Panc1 (cell line): ENCODE measurements around the gene SOX5. TPM values are rescaled to one million over a fixed set of nuclear protein-coding genes. Genes with fewer than 3 reads are reported as not detected.

Experiments
- ATAC-seq: fragments of 200-7000 bp; cut with Tn5 transposase; 2 replicates; pipeline ENCODE4 v1.9.1; 2020; ENCODE audit warnings: mild to moderate bottlenecking, moderate library complexity
- BruUV-seq: library from RNA; stranded (reverse); fragments of 400-500 nt; replicated peaks from 2 replicates; lab custom pipeline; 2021; lab: Mats Ljungman, UMichigan
- CTCF ChIA-PET: fragments of 300-600 bp; sonication (Branson Sonifier 250); formaldehyde crosslinking; loops from one replicate; lab custom pipeline; 2022; ENCODE audit warnings: antibody characterized with exemption; lab: Charles Lee
- POLR2A ChIA-PET: fragments of 300-600 bp; sonication (Branson Sonifier 250); formaldehyde crosslinking; loops from one replicate; lab custom pipeline; 2022; ENCODE audit warnings: antibody characterized with exemption; lab: Charles Lee
- DNase-seq: peaks from one replicate; pipeline ENCODE4 v3.0.0-alpha.2; 2010; ENCODE audit warnings: low read depth, low spot score
- H3K27ac ChIP-seq: 2 replicates; pipeline ENCODE4 v1.5.1; 2011; ENCODE audit warnings: mild to moderate bottlenecking, low read length, inconsistent platforms
- H3K27me3 ChIP-seq: fragments of 200-500 bp; sonication (Bioruptor generic); 2 replicates; pipeline ENCODE4 v1.6.0; 2014; ENCODE audit warnings: low read length, inconsistent platforms; ENCODE audit not compliant: control insufficient read depth, insufficient read depth
- H3K36me3 ChIP-seq: fragments of 200-500 bp; sonication (Bioruptor generic); 2 replicates; pipeline ENCODE4 v1.5.1; 2014; ENCODE audit warnings: inconsistent platforms, mild to moderate bottlenecking, low read length, moderate library complexity; ENCODE audit not compliant: control insufficient read depth, insufficient read depth
- H3K4me1 ChIP-seq: 2 replicates; pipeline ENCODE4 v1.5.1; 2011; ENCODE audit warnings: inconsistent platforms, mild to moderate bottlenecking, low read length, moderate library complexity; ENCODE audit not compliant: control insufficient read depth, insufficient read depth
- H3K4me3 ChIP-seq, 2 experiments: 2 replicates each; pipeline ENCODE4 v1.5.1; 2011 to 2012; ENCODE audit warnings: low read depth in 2 of 2, low read length in 2 of 2, mild to moderate bottlenecking in 2 of 2, inconsistent platforms in 1 of 2, moderate library complexity in 1 of 2
- H3K9me3 ChIP-seq: fragments of 200-500 bp; sonication (Bioruptor generic); 2 replicates; pipeline ENCODE4 v1.5.1; 2014; ENCODE audit warnings: low read depth, mild to moderate bottlenecking, inconsistent platforms, low read length, moderate library complexity; ENCODE audit not compliant: control insufficient read depth, insufficient read depth
- CTCF ChIP-seq: fragments of 450-650 bp; IDR thresholded peaks from 2 replicates; pipeline ENCODE4 v1.5.1; 2017; ENCODE audit warnings: mild to moderate bottlenecking
- POLR2AphosphoS5 ChIP-seq: IDR thresholded peaks from 2 replicates; pipeline ENCODE4 v1.6.1; 2012; ENCODE audit warnings: mild to moderate bottlenecking, low read depth, low read length, moderate library complexity
- SIN3A ChIP-seq: IDR thresholded peaks from 2 replicates; pipeline ENCODE4 v1.6.1; 2012; ENCODE audit warnings: low read depth, mild to moderate bottlenecking, low read length, moderate library complexity, borderline replicate concordance; ENCODE audit not compliant: insufficient read depth
- TCF7L2 ChIP-seq: IDR thresholded peaks from 2 replicates; pipeline ENCODE4 v1.6.1; 2011; ENCODE audit warnings: mild to moderate bottlenecking, low read depth, low read length, inconsistent platforms
- in situ Hi-C: cut with HindIII; loops from 2 replicates; pipeline ENCODE4 v1.10.0; 2016; ENCODE audit warnings: low sequenced_read_pairs, low pct_unique_long_range_greater_than_20kb
- intact Hi-C: fragments of 100-400 bp; cut with micrococcal nuclease; formaldehyde crosslinking; loops from one replicate; pipeline ENCODE4 v1.10.0; 2022; ENCODE audit not compliant: unreplicated experiment
- total RNA-seq: library from RNA; stranded (reverse); gene quantifications from one replicate; pipeline ENCODE4 v1.2.1, GENCODE V29; 2021; ENCODE audit not compliant: unreplicated experiment
- TF ChIP-seq, protein P1 (sequence below), 2 experiments: IDR thresholded peaks; 2 replicates each; pipeline ENCODE4 v1.6.1; 2011 to 2012; ENCODE audit warnings: low read depth in 2 of 2, control low read depth in 1 of 2, low read length in 1 of 2, mild to moderate bottlenecking in 1 of 2, moderate library complexity in 1 of 2; ENCODE audit not compliant: insufficient read depth in 1 of 2

The SOX5 gene
- total RNA-seq, 1 experiment from 2014 or later = 0.23 TPM

DNA sequence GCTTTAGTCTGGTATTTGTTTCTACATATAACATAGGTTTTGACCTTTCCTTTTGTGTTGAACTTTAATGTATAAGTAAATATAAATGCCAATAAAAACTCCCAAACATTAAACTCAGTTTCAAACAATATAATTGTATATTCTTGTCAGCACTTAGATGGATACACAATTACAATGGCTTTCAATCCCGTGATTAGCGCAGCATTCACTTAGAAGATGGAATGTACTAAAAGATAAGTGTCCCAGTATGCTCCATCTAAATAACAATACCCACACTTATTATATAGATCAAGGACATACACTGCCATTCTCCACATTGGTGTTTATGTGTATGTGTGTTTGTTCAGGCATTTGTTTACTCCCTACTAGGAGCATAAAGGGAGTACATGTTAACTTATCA lies 193.1 kb downstream of the SOX5 start:
- TF ChIP-seq POLR2AphosphoS5 = no peak
- TF ChIP-seq CTCF = no peak
- no peak for TF ChIP-seq TCF7L2
- in situ Hi-C loops = no loop called here
- intact Hi-C loops = no loop called here
- POLR2A ChIA-PET = no interaction called here
- no peaks in the 10 kb centered on the region for H3K9me3 ChIP-seq
- H3K27me3 ChIP-seq = no peaks in the 10 kb centered on the region
- H3K36me3 ChIP-seq = no peaks in the 10 kb centered on the region
- no peak for ATAC-seq
- no peak overlapping the region for H3K4me3 ChIP-seq
- CTCF ChIA-PET = no interaction called here
- no TSS peak for BruUV-seq
- no peak overlapping the region for H3K27ac ChIP-seq
- DNase-seq = no peak
- H3K4me1 ChIP-seq = no peaks in the 10 kb centered on the region

DNA sequence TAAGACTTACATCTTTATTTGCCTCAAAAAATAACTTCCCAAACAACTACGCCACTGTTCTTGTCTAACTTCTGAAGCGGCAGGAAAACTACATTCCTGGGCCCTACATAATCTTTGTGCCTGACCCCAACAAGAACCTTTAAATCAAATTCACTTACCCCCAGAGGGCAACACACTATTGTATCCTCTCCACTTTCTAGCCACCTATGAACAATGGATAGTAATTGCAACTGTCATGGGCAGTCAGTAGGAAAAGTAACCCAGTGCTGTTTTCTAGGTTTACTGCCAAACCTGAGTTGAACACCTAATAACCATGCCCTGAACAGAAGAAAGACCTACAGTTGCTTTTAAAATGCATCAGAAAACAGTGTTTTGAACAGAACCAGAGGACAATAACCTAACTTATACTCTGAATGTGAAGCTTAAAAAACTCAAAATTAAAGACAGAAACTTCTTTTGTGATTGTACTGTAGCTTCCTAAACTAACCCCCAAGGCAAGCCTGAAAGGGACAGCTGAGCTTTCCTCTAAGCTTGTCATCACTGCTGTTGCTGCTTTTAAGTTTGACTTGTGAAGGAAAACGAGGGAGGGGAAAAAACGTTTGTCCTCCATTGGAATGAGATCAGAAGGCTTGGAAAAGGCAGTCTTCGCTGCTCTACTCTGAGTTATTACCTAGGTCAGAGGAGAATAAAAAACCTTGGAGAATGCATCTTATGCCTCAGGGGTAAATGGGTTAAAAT lies 195.7 kb downstream of the SOX5 start:
- CTCF ChIA-PET = no interaction called here
- no peak for DNase-seq
- TF ChIP-seq POLR2AphosphoS5 (no peak), SIN3A (no peak), CTCF (no peak), TCF7L2 (no peak)
- TF ChIP-seq, protein P1, sequence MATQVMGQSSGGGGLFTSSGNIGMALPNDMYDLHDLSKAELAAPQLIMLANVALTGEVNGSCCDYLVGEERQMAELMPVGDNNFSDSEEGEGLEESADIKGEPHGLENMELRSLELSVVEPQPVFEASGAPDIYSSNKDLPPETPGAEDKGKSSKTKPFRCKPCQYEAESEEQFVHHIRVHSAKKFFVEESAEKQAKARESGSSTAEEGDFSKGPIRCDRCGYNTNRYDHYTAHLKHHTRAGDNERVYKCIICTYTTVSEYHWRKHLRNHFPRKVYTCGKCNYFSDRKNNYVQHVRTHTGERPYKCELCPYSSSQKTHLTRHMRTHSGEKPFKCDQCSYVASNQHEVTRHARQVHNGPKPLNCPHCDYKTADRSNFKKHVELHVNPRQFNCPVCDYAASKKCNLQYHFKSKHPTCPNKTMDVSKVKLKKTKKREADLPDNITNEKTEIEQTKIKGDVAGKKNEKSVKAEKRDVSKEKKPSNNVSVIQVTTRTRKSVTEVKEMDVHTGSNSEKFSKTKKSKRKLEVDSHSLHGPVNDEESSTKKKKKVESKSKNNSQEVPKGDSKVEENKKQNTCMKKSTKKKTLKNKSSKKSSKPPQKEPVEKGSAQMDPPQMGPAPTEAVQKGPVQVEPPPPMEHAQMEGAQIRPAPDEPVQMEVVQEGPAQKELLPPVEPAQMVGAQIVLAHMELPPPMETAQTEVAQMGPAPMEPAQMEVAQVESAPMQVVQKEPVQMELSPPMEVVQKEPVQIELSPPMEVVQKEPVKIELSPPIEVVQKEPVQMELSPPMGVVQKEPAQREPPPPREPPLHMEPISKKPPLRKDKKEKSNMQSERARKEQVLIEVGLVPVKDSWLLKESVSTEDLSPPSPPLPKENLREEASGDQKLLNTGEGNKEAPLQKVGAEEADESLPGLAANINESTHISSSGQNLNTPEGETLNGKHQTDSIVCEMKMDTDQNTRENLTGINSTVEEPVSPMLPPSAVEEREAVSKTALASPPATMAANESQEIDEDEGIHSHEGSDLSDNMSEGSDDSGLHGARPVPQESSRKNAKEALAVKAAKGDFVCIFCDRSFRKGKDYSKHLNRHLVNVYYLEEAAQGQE (IDR thresholded peaks at IDR 0.05; ENCODE audit: insufficient read depth in 1 of 2, low read depth in 2 of 2, low read length in 1 of 2) = no peak
- H3K36me3 ChIP-seq = no peaks in the 10 kb centered on the region
- in situ Hi-C loops (no loop called here), intact Hi-C loops (no loop called here)
- no peaks in the 10 kb centered on the region for H3K4me1 ChIP-seq
- no peaks in the 10 kb centered on the region for H3K27me3 ChIP-seq
- H3K4me3 ChIP-seq = no peak overlapping the region
- no peak for ATAC-seq
- no peak overlapping the region for H3K27ac ChIP-seq
- no peaks in the 10 kb centered on the region for H3K9me3 ChIP-seq
- no TSS peak for BruUV-seq
- POLR2A ChIA-PET = no interaction called here
